ENCODE measurements around the gene RPS6KB2.

RPS6KB2 gene

DNA sequence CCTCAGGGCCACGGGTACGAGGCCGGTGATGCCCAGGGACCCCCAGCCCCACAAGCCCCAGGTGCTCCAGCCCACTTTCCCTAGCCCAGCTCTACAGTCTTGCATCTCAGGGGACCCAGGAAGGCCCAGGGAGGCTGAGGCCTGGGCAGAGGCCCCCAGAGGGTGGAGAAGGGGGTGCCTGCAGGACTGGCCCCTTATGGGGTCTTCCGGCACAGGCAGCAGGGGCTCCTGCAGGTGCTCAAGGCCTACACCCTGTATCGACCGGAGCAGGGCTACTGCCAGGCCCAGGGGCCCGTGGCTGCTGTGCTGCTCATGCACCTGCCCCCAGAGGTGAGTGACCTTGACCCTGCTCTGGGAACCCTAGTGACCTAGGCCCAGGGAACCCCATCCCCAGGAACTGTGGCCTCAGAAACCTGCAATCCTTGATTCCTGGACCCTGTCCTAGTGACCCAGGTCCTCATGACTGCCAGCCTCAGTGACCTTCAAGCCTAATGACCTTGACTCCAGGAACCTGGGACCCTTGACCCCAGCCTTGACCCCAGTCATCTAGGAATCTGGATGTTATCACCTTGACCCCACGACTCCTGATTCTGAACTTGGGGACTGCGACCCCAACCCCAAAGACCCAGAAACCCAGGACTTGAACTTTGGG, 22.5 kb upstream of the RPS6KB2 start:
- Histone ChIP-seq H3K9me3 (ENCODE audit: control insufficient read depth, low read length) (no peaks in the 10 kb centered on the region), H3K27ac (ENCODE audit: insufficient read depth, low read depth, low read length, poor library complexity, severe bottlenecking) (no peak overlapping the region), H3K36me3 (ENCODE audit: control insufficient read depth, insufficient read depth, low read length) (no peaks in the 10 kb centered on the region), H3K4me1 (ENCODE audit: control insufficient read depth, insufficient read depth, low read length) (peaks cover 6% of the 10 kb centered on the region), H3K27me3 (ENCODE audit: control insufficient read depth, insufficient read depth, low read length, poor library complexity, severe bottlenecking) (no peaks in the 10 kb centered on the region), H3K4me3 (ENCODE audit: insufficient read depth, low read depth, low read length) (no peak overlapping the region)
- 91 to 94% methylated on average over 9 of the region's 9 CpGs for WGBS, 2 experiments

DNA sequence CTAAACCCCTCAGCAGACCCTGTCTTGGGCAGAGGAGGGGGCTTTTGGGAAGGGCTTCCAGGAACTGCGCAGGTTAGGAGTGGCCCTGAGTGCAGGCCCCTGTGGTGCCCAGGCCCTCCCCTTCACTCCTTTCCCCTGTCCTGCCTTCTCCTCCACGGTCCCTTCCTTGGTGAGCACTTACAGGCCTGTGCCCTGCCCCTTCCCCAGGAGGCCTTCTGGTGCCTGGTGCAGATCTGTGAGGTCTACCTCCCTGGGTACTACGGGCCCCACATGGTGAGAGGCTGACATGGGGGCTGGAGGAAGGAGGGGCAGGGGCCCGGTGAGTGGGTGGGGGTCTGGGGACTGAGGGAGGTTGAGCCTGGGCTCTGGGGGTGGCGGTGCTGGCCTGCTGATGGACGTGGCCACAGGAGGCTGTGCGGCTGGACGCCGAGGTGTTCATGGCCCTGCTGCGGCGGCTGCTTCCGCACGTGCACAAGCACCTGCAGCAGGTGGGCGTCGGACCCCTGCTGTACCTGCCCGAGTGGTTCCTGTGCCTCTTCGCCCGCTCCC, 21.8 kb upstream of the RPS6KB2 start:
- Histone ChIP-seq H3K27me3 (ENCODE audit: control insufficient read depth, insufficient read depth, low read length, poor library complexity, severe bottlenecking) (no peaks in the 10 kb centered on the region), H3K4me3 (ENCODE audit: insufficient read depth, low read depth, low read length) (no peak overlapping the region), H3K36me3 (ENCODE audit: control insufficient read depth, insufficient read depth, low read length) (no peaks in the 10 kb centered on the region), H3K9me3 (ENCODE audit: control insufficient read depth, low read length) (no peaks in the 10 kb centered on the region), H3K4me1 (ENCODE audit: control insufficient read depth, insufficient read depth, low read length) (peaks cover 12% of the 10 kb centered on the region), H3K27ac (ENCODE audit: insufficient read depth, low read depth, low read length, poor library complexity, severe bottlenecking) (no peak overlapping the region)
- WGBS, 2 experiments: 92 to 93% methylated on average over 18 of the region's 18 CpGs

DNA sequence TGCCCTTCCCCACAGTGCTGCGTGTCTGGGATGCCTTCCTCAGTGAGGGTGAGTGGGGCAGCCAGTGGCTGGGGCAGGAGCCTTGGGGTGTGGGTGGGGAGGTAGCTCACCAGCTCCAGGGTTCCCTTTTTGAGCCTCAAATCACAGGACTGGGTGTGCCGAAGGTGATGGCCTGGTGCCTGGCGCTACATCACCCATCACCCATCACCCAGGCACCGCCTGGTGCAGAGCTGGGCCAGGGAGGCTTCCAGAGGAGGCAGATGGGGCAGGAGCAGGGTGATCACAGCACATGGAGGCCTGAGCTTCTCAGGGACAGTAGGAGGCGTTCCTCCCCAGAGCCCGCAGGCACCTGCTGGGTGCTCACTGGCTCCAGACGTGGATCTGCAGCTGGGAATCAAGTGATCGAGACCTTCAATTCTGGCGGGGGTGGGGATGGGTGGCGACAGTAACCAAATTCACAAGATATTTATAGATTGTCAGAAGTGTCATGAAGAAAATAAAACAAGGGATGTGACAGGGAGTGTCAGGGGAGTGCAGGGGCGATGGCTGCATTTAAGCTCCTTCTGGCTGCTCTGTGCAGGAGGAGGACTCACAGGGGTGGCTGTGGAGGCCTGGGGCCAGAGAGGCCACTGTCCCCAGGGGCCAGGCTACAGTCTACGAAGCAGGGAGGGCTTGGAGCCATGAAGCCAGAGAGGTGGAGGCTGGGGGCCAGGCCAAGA, 21.2 kb upstream of the RPS6KB2 start:
- H3K4me3 ChIP-seq (ENCODE audit: insufficient read depth, low read depth, low read length): no peak overlapping the region
- no peak overlapping the region for H3K27ac ChIP-seq (ENCODE audit: insufficient read depth, low read depth, low read length, poor library complexity, severe bottlenecking)
- H3K36me3 ChIP-seq (ENCODE audit: control insufficient read depth, insufficient read depth, low read length): no peaks in the 10 kb centered on the region
- peaks cover 1% of the 10 kb centered on the region for H3K27me3 ChIP-seq (ENCODE audit: control insufficient read depth, insufficient read depth, low read length, poor library complexity, severe bottlenecking)
- 78 to 83% methylated on average over 12 of the region's 12 CpGs for WGBS, 2 experiments
- H3K4me1 ChIP-seq (ENCODE audit: control insufficient read depth, insufficient read depth, low read length): peaks cover 16% of the 10 kb centered on the region
- H3K9me3 ChIP-seq (ENCODE audit: control insufficient read depth, low read length): no peaks in the 10 kb centered on the region

DNA sequence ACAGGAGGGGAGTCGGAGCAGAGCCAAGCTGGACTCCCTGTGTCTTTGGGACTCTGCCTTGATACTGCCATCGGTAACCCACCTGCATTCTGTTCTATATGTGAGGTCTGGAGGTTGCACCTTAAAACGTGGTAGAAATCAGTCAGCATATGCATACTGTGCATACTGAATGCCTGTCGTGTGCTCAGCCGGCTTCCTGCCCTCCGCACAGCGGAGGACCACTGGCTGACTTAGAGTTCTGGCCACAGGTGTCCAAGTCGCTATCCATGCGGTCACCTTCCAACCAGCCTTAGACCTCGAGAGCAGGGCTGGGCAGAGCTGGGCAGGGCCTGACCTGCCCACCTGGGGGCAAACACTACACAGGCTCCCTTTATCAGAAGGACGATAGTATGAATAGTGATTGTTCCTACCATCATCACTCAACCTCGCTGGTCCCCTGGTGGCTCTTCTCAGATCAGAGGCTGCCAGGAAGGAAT, 20.6 kb upstream of the RPS6KB2 start:
- no peaks in the 10 kb centered on the region for H3K36me3 ChIP-seq (ENCODE audit: control insufficient read depth, insufficient read depth, low read length)
- 86 to 88% methylated on average over 12 of the region's 12 CpGs for WGBS, 2 experiments
- no peak overlapping the region for H3K27ac ChIP-seq (ENCODE audit: insufficient read depth, low read depth, low read length, poor library complexity, severe bottlenecking)
- H3K4me3 ChIP-seq (ENCODE audit: insufficient read depth, low read depth, low read length): no peak overlapping the region
- peaks cover 6% of the 10 kb centered on the region for H3K27me3 ChIP-seq (ENCODE audit: control insufficient read depth, insufficient read depth, low read length, poor library complexity, severe bottlenecking)
- H3K9me3 ChIP-seq (ENCODE audit: control insufficient read depth, low read length): no peaks in the 10 kb centered on the region
- H3K4me1 ChIP-seq (ENCODE audit: control insufficient read depth, insufficient read depth, low read length): peaks cover 16% of the 10 kb centered on the region

DNA sequence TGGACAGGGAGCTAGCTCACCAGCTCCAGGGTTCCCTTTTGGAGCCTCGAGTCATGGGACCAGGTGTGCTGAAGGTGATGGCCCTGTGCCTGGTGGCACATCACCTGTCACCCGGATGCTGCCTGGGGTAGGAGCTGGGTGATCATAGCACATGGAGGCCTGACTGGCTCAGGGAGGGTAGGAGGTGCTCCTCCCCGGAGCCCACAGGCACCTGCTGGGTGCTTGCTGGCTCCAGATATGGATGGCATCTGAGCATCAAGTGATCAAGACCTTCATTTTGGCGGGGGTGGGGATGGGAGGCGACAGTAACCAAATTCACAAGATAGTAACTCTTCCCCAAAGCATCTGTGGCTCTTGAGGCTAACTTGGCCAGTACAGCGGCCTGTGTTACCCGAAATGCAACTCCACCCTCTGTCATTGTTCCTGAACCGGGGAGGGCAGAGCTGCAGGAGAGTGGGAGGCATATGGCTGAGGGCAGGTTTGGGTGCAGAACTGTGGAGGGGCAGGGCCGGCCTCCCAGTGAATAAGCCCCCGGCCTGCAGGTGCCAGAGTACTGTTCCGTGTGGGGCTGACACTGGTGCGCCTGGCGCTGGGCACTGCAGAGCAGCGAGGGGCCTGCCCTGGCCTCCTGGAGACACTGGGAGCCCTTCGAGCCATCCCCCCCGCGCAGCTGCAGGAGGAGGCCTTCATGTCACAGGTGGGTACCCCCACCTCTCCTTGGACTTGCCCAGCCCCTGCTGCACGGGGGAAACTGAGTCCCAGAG, 19.7 kb upstream of the RPS6KB2 start:
- peaks cover 6% of the 10 kb centered on the region for H3K27me3 ChIP-seq (ENCODE audit: control insufficient read depth, insufficient read depth, low read length, poor library complexity, severe bottlenecking)
- WGBS, 2 experiments: 89 to 93% methylated on average over 18 of the region's 18 CpGs
- no peak overlapping the region for H3K4me3 ChIP-seq (ENCODE audit: insufficient read depth, low read depth, low read length)
- H3K9me3 ChIP-seq (ENCODE audit: control insufficient read depth, low read length): no peaks in the 10 kb centered on the region
- H3K27ac ChIP-seq (ENCODE audit: insufficient read depth, low read depth, low read length, poor library complexity, severe bottlenecking): no peak overlapping the region
- no peaks in the 10 kb centered on the region for H3K36me3 ChIP-seq (ENCODE audit: control insufficient read depth, insufficient read depth, low read length)
- H3K4me1 ChIP-seq (ENCODE audit: control insufficient read depth, insufficient read depth, low read length): peaks cover 14% of the 10 kb centered on the region

DNA sequence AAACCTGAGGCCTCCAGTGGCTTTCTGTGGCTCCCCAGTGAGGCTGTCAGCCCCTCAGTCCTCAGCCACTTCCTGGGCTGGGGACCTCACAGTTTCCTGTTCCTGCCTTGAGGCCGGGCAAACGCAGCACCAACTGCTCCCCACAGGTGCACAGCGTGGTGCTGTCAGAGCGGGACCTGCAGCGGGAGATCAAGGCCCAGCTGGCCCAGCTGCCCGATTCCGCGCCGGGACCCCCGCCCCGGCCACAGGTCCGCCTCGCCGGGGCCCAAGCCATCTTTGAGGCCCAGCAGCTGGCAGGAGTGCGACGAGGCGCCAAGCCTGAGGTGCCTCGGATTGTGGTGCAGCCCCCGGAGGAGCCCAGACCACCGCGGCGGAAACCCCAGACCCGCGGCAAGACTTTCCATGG, 19.0 kb upstream of the RPS6KB2 start:
- Histone ChIP-seq H3K4me3 (ENCODE audit: insufficient read depth, low read depth, low read length) (no peak overlapping the region), H3K27me3 (ENCODE audit: control insufficient read depth, insufficient read depth, low read length, poor library complexity, severe bottlenecking) (peaks cover 10% of the 10 kb centered on the region), H3K4me1 (ENCODE audit: control insufficient read depth, insufficient read depth, low read length) (peaks cover 11% of the 10 kb centered on the region), H3K36me3 (ENCODE audit: control insufficient read depth, insufficient read depth, low read length) (no peaks in the 10 kb centered on the region), H3K27ac (ENCODE audit: insufficient read depth, low read depth, low read length, poor library complexity, severe bottlenecking) (no peak overlapping the region), H3K9me3 (ENCODE audit: control insufficient read depth, low read length) (no peaks in the 10 kb centered on the region)
- WGBS, 2 experiments: 90 to 94% methylated on average over 24 of the region's 24 CpGs

DNA sequence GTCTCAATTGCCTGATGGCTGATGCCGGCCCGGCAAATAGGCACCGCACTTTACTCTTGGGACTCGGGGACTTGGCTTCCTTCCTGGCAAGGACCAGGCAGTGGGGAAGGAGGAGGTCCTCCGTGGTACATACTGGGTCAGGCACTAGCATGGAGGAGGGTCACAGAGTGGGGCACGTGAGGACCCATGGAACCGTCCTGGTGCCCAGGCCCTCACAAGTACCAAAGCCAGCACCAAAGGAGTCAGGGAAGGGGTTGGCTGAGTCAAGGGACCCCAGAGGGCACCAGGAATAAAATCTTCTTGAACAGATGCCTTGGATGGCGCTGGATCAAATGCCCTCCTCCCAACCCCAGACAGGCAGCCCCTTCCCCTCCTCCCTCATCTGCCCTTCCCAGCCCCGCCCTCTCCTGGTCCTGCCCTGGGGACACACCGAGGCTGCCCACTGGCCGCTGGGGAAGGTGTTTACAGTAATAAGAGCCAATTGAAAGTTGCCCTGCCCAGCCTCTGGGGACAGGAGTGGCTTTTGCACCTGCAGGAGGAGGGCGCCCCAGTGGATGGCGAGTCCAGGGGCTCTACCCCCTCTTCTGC, 18.4 kb upstream of the RPS6KB2 start:
- Histone ChIP-seq H3K4me3 (ENCODE audit: insufficient read depth, low read depth, low read length) (no peak overlapping the region), H3K27me3 (ENCODE audit: control insufficient read depth, insufficient read depth, low read length, poor library complexity, severe bottlenecking) (peaks cover 16% of the 10 kb centered on the region), H3K4me1 (ENCODE audit: control insufficient read depth, insufficient read depth, low read length) (peaks cover 11% of the 10 kb centered on the region), H3K9me3 (ENCODE audit: control insufficient read depth, low read length) (no peaks in the 10 kb centered on the region), H3K36me3 (ENCODE audit: control insufficient read depth, insufficient read depth, low read length) (no peaks in the 10 kb centered on the region), H3K27ac (ENCODE audit: insufficient read depth, low read depth, low read length, poor library complexity, severe bottlenecking) (no peak overlapping the region)
- WGBS, 2 experiments: 61 to 66% methylated on average over 13 of the region's 13 CpGs

DNA sequence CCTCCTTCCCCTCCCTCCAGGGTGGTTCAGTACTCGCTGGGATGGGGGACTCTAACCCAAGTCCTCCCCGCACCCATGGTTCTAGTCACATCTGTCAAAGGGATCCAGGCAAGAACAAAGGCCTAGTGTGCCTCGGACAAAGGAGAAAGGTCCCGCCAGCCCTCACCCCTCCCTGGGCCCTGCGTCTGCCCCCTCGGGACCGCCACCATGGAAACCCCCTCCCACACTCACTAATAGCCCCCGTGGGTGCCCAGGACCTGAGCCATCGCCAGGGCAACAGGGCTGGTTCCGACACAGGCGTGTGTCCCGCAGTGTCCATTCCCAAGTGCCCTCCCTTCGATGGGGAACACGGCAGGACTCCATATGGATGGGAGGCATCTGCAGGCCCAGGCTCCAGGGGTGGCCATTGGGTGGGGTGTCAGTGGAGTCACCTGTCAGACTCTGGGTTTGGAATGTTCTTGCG, 17.9 kb upstream of the RPS6KB2 start:
- Histone ChIP-seq H3K27me3 (ENCODE audit: control insufficient read depth, insufficient read depth, low read length, poor library complexity, severe bottlenecking) (peaks cover 21% of the 10 kb centered on the region), H3K4me3 (ENCODE audit: insufficient read depth, low read depth, low read length) (no peak overlapping the region), H3K9me3 (ENCODE audit: control insufficient read depth, low read length) (no peaks in the 10 kb centered on the region), H3K4me1 (ENCODE audit: control insufficient read depth, insufficient read depth, low read length) (peaks cover 11% of the 10 kb centered on the region), H3K36me3 (ENCODE audit: control insufficient read depth, insufficient read depth, low read length) (no peaks in the 10 kb centered on the region), H3K27ac (ENCODE audit: insufficient read depth, low read depth, low read length, poor library complexity, severe bottlenecking) (no peak overlapping the region)
- WGBS, 2 experiments: 81 to 84% methylated on average over 15 of the region's 15 CpGs

DNA sequence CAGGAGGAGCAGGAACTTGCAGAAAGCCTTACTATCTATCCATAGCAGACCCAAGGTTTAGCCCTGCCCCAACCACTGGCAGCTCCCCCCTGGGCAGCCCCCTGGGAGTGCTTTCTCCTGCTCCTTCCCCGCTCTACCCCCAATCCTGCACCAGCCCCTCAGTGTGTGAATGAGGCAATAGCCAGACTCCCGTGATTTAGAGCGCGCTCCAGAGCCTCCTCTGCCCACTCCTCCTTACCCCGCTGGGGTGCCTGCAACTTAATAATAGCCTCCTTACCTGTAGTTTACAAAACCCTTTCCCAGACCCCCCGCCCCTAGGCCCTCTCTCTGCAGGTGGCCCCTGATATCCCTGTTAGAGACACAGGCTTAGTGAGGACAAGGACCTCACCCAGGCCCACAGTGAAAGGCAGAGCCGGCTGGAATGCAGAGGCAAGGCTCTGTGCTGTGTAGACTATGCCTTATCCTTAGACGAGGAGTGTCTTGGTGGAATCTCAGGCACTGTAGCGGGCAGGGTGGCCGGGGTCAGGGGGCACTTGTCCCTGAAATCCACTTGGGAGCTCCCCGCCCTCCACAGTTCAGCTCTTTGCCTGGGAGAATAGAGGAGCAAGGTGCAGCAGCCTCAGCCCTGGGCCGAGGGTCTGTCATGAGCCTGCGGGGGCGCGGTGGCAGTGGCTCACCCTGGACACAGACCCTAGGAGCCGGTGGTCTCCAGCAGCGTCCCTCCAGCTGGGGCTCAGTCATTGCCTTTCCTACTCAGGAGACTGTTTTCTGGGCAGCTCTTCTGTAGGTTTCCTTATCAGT, 17.1 kb upstream of the RPS6KB2 start:
- Histone ChIP-seq H3K36me3 (ENCODE audit: control insufficient read depth, insufficient read depth, low read length) (no peaks in the 10 kb centered on the region), H3K27ac (ENCODE audit: insufficient read depth, low read depth, low read length, poor library complexity, severe bottlenecking) (no peak overlapping the region), H3K4me3 (ENCODE audit: insufficient read depth, low read depth, low read length) (no peak overlapping the region), H3K9me3 (ENCODE audit: control insufficient read depth, low read length) (no peaks in the 10 kb centered on the region), H3K27me3 (ENCODE audit: control insufficient read depth, insufficient read depth, low read length, poor library complexity, severe bottlenecking) (peaks cover 29% of the 10 kb centered on the region), H3K4me1 (ENCODE audit: control insufficient read depth, insufficient read depth, low read length) (peaks cover 11% of the 10 kb centered on the region)
- 81 to 83% methylated on average over 17 of the region's 17 CpGs for WGBS, 2 experiments

Data from ectodermal cell (in vitro differentiated cells).